ENCODE data around the gene NUDT14.

NUDT14 gene

GRCh38 chr14:105185001-105185400, 3.9 kb upstream of the NUDT14 start:
- no peak for DNase-seq (ENCODE audit: low read depth)
- TF ChIP-seq CTCF (IDR thresholded peaks at IDR 0.05; ENCODE audit: low read depth, low read length, missing control alignments) = no peak

GRCh38 chr14:105184461-105184860, 3.3 kb upstream of the NUDT14 start:
- no peak overlapping the region for H3K4me3 ChIP-seq (ENCODE audit: low read depth, low read length)
- DNase-seq (ENCODE audit: low read depth) = no peak
- TF ChIP-seq CTCF (IDR thresholded peaks at IDR 0.05; ENCODE audit: low read depth, low read length, missing control alignments) = no peak

More at GRCh38 chr14:105185001-105185400, 3.9 kb upstream of the NUDT14 start:
- H3K4me3 ChIP-seq (ENCODE audit: low read depth, low read length) = no peak overlapping the region

- H3K4me3 ChIP-seq (ENCODE audit: low read depth, low read length) = no peak overlapping the region
- TF ChIP-seq CTCF (IDR thresholded peaks at IDR 0.05; ENCODE audit: low read depth, low read length, missing control alignments) = no peak
- no peak for DNase-seq (ENCODE audit: low read depth)
These were observed 1.3 kb upstream of the NUDT14 start for GRCh38 chr14:105182296-105183020.

GRCh38 chr14:105181549-105182295, 610 bp upstream of the NUDT14 start:
- no peak for DNase-seq (ENCODE audit: low read depth)
- H3K4me3 ChIP-seq (ENCODE audit: low read depth, low read length) = peak overlapping the region; percentile 33
- TF ChIP-seq CTCF (IDR thresholded peaks at IDR 0.05; ENCODE audit: low read depth, low read length, missing control alignments) = no peak

- H3K4me3 ChIP-seq (ENCODE audit: low read depth, low read length) = no peak overlapping the region
- TF ChIP-seq CTCF (IDR thresholded peaks at IDR 0.05; ENCODE audit: low read depth, low read length, missing control alignments) = no peak
These were observed 1.9 kb downstream of the NUDT14 start for GRCh38 chr14:105179191-105179590.

GRCh38 chr14:105178868-105179140, 2.3 kb downstream of the NUDT14 start:
- no peak for DNase-seq (ENCODE audit: low read depth)

More at GRCh38 chr14:105179191-105179590, 1.9 kb downstream of the NUDT14 start:
- DNase-seq (ENCODE audit: low read depth) = no peak

More at GRCh38 chr14:105178868-105179140, 2.3 kb downstream of the NUDT14 start:
- no peak overlapping the region for H3K4me3 ChIP-seq (ENCODE audit: low read depth, low read length)
- no peak for TF ChIP-seq CTCF (IDR thresholded peaks at IDR 0.05; ENCODE audit: low read depth, low read length, missing control alignments)
